Measurements from ENCODE around the gene BLOC1S6. TPM values are rescaled to one million over a fixed set of nuclear protein-coding genes. Genes with fewer than 3 reads are reported as not detected.

Gene BLOC1S6
- polyA plus RNA-seq, 10 donors: 25.7 to 45.2 (median 39.1) TPM

Other genes starting within 250 kb of the BLOC1S6 start
- gene GATM, start 208.8 kb upstream of the BLOC1S6 start, polyA plus RNA-seq (ENCODE audit: insufficient read length in 10 of 10): 100 to 1,000 TPM; 176 to 548 (median 349) TPM
- 1 to 10 TPM; 4.6 to 6.1 (median 5.3) TPM for gene SLC30A4, start 64.6 kb upstream of the BLOC1S6 start, polyA plus RNA-seq (ENCODE audit: insufficient read length in 10 of 10)
- 1 to 10 TPM; 2.2 to 5.9 (median 3.6) TPM for gene SQOR, start 47.6 kb downstream of the BLOC1S6 start, polyA plus RNA-seq (ENCODE audit: insufficient read length in 10 of 10)

All from muscle of back (tissue), 10 donors.